Mucosa of stomach (tissue), 1 donor: Measurements from ENCODE around the gene GAS2L3.
"Not testable (repeated sequence)": the region's sequence is repeated elsewhere in the genome, so short reads cannot be mapped to it uniquely, and the experiment has no call there.

ENCODE experiments used
- H3K27me3 ChIP-seq: one replicate; pipeline ENCODE4 v1.7.0; 2013; ENCODE audit warnings: mild to moderate bottlenecking, low read length; ENCODE audit not compliant: control insufficient read depth, insufficient read depth
- H3K36me3 ChIP-seq: one replicate; pipeline ENCODE4 v1.7.0; 2013; ENCODE audit warnings: low read length; ENCODE audit not compliant: control insufficient read depth, insufficient read depth
- H3K4me1 ChIP-seq: one replicate; pipeline ENCODE4 v1.7.0; 2013; ENCODE audit warnings: mild to moderate bottlenecking, low read length; ENCODE audit not compliant: control insufficient read depth, insufficient read depth
- H3K4me3 ChIP-seq: one replicate; pipeline ENCODE4 v1.7.0; 2013; ENCODE audit warnings: low read length
- H3K9ac ChIP-seq: one replicate; pipeline ENCODE4 v1.7.0; 2013; ENCODE audit warnings: mild to moderate bottlenecking, low read length, moderate library complexity
- H3K9me3 ChIP-seq: one replicate; pipeline ENCODE4 v1.7.0; 2013; ENCODE audit warnings: mild to moderate bottlenecking, low read length, moderate library complexity; ENCODE audit not compliant: control insufficient read depth
- donor health status: Pancreatic carcinoma.

GAS2L3 gene

GRCh38 chr12:100579844-100580243 lies 6.4 kb downstream of the GAS2L3 start:
- no peak overlapping the region for H3K4me3 ChIP-seq
- no peak overlapping the region for H3K9ac ChIP-seq
- H3K36me3 ChIP-seq, result no peaks in the 10 kb centered on the region
- no peaks in the 10 kb centered on the region for H3K27me3 ChIP-seq
- no peaks in the 10 kb centered on the region for H3K9me3 ChIP-seq
- H3K4me1 ChIP-seq, result peaks cover 2% of the 10 kb centered on the region

DNA sequence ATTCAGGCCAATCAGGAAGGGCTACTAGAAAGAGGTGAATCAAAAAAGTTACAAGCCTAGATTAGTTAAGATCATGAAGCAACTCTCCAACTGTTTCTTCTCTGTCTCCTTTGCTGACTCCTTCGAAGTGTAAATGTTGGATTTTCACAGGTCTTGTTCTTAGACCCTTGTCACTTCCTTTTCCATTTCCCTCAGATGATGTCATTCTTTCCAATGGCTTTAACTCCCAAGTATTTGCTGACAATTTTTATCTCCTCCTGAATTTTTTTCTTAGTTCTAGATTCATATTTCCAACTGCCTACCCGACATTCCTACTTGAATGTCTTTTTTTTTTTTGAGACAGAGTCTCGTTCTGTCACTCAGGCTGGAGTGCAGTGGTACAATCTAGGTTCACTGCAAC lies 10.8 kb downstream of the GAS2L3 start:
- H3K9me3 ChIP-seq, result no peaks in the 10 kb centered on the region
- H3K4me3 ChIP-seq, result no peak overlapping the region
- no peaks in the 10 kb centered on the region for H3K36me3 ChIP-seq
- no peaks in the 10 kb centered on the region for H3K27me3 ChIP-seq
- no peak overlapping the region for H3K9ac ChIP-seq
- H3K4me1 ChIP-seq, result no peaks in the 10 kb centered on the region

DNA sequence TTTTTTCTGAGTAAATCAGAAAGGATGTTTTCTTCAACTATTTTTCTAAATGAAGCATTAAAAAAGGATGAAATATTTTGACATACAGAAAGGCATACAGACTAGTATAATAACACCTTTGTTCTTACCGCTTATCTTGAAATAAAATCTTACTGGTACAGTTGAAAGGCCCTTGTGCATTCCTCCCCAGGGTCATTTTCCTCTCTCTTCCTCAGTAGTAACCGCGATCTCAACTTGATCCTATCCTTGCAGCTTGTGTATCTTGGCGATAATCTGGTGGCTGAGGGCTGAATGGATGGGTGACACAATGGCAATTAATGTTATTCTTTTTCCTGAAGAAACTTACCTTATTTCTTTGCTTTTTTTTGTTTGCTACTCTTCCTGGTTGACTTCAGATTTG lies 18.5 kb downstream of the GAS2L3 start:
- H3K4me3 ChIP-seq, result no peak overlapping the region
- H3K9me3 ChIP-seq, result no peaks in the 10 kb centered on the region
- H3K4me1 ChIP-seq, result no peaks in the 10 kb centered on the region
- H3K9ac ChIP-seq, result no peak overlapping the region
- H3K36me3 ChIP-seq, result no peaks in the 10 kb centered on the region
- no peaks in the 10 kb centered on the region for H3K27me3 ChIP-seq

DNA sequence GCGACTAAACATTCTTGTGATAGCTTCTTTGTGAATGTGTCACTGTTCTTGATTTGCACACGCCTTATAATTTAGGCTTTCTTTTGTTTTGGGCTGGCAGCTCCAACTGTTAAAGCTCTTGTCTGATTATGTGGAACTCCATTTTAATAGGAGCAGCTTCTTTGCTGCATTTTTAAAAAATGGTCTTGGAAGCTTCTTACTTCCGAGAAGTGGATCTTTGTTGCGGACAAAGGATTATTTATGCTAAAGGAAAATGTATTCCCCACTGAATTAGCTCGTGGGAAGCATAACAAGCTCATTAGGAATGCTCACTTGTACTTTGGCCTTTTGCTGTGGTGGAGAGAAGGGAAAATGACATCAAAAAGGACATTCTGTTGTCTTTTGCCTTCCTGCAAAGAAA lies 20.0 kb downstream of the GAS2L3 start:
- H3K9me3 ChIP-seq, result no peaks in the 10 kb centered on the region
- no peak overlapping the region for H3K9ac ChIP-seq
- H3K27me3 ChIP-seq, result no peaks in the 10 kb centered on the region
- H3K36me3 ChIP-seq, result no peaks in the 10 kb centered on the region
- H3K4me1 ChIP-seq, result no peaks in the 10 kb centered on the region
- no peak overlapping the region for H3K4me3 ChIP-seq

DNA sequence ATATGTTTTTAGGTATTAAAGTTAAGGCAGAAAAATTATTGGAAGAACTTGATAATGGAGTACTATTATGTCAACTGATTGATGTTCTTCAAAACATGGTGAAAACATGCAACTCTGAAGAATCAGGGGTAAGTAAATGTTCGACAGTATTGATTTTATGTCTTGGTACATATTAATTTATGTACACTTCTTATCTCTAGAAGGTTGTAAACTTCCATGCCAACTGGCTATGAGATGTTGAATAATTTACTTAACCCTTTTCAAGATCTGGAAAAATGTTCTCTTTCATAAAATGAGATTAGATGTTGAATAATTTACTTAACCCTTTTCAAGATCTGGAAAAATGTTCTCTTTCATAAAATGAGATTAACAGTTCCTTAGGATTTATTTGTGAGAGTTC lies 28.1 kb downstream of the GAS2L3 start:
- H3K4me3 ChIP-seq, result no peak overlapping the region
- H3K9ac ChIP-seq, result no peak overlapping the region
- no peaks in the 10 kb centered on the region for H3K4me1 ChIP-seq
- no peaks in the 10 kb centered on the region for H3K27me3 ChIP-seq
- H3K36me3 ChIP-seq, result no peaks in the 10 kb centered on the region
- H3K9me3 ChIP-seq, result no peaks in the 10 kb centered on the region

DNA sequence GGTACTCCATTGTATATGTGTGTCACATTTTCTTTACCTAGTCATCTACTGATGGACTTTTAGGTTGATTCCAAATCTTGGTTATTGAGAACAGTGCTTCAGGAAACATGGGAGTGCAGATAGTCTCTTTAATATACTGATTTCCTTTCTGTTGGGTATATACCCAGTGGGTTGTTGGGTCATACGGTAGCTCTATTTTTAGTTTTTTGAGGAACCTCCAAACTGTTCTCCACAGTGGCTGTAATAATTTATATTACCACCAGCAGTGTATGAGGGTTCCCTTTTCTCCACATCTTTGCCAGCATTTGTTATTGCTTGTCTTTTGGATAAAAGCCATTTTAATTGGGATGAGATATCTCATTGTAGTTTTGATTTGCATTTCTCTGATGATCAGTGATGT lies 29.5 kb downstream of the GAS2L3 start:
- H3K36me3 ChIP-seq, H3K4me3 ChIP-seq, H3K4me1 ChIP-seq, H3K27me3 ChIP-seq, H3K9me3 ChIP-seq, H3K9ac ChIP-seq: not testable (repeated sequence)

- no peaks in the 10 kb centered on the region for H3K9me3 ChIP-seq
- no peaks in the 10 kb centered on the region for H3K27me3 ChIP-seq
- H3K4me1 ChIP-seq, result peaks cover 17% of the 10 kb centered on the region
- no peak overlapping the region for H3K9ac ChIP-seq
- H3K36me3 ChIP-seq, result no peaks in the 10 kb centered on the region
- H3K4me3 ChIP-seq, result no peak overlapping the region
Measured at GRCh38 chr12:100608776-100609175, 35.3 kb downstream of the GAS2L3 start.

GRCh38 chr12:100610666-100611430 lies 37.4 kb downstream of the GAS2L3 start:
- H3K4me3 ChIP-seq, result no peak overlapping the region
- no peaks in the 10 kb centered on the region for H3K27me3 ChIP-seq
- no peaks in the 10 kb centered on the region for H3K9me3 ChIP-seq
- peaks cover 17% of the 10 kb centered on the region for H3K4me1 ChIP-seq
- H3K9ac ChIP-seq, result no peak overlapping the region
- H3K36me3 ChIP-seq, result no peaks in the 10 kb centered on the region

GRCh38 chr12:100612606-100613005 lies 39.1 kb downstream of the GAS2L3 start:
- no peaks in the 10 kb centered on the region for H3K9me3 ChIP-seq
- peaks cover 17% of the 10 kb centered on the region for H3K4me1 ChIP-seq
- no peaks in the 10 kb centered on the region for H3K36me3 ChIP-seq
- H3K27me3 ChIP-seq, result no peaks in the 10 kb centered on the region
- H3K9ac ChIP-seq, result no peak overlapping the region
- H3K4me3 ChIP-seq, result no peak overlapping the region

- Histone ChIP-seq H3K4me3 (no peak overlapping the region), H3K9ac (no peak overlapping the region), H3K27me3 (no peaks in the 10 kb centered on the region), H3K4me1 (peaks cover 5% of the 10 kb centered on the region), H3K9me3 (no peaks in the 10 kb centered on the region), H3K36me3 (no peaks in the 10 kb centered on the region)
Measured at GRCh38 chr12:100624571-100624970, 51.1 kb downstream of the GAS2L3 start.

DNA sequence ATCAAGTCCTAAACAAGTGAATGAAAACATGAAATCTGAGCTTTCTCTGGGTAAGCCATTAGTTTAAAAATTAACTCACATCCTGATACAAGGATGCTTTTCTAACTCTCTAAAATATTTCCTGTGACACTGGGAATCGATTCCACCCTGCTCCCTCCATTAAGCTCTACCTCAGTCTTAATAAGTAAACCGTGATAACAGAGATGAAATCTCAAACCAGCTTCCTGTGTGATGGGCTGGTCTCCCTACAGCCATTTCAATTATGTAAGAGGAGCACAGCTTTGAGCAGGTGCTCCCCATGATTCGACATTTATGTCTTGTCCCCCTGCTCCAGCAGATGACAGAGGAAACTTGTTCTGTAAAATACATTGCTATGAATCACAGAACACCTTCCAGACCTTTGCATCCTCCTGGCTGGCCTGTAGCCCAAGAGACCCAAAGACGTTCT lies 59.0 kb downstream of the GAS2L3 start:
- Histone ChIP-seq H3K9me3 (no peaks in the 10 kb centered on the region), H3K36me3 (no peaks in the 10 kb centered on the region), H3K4me3 (no peak overlapping the region), H3K4me1 (peaks cover 15% of the 10 kb centered on the region), H3K9ac (no peak overlapping the region), H3K27me3 (no peaks in the 10 kb centered on the region)

DNA sequence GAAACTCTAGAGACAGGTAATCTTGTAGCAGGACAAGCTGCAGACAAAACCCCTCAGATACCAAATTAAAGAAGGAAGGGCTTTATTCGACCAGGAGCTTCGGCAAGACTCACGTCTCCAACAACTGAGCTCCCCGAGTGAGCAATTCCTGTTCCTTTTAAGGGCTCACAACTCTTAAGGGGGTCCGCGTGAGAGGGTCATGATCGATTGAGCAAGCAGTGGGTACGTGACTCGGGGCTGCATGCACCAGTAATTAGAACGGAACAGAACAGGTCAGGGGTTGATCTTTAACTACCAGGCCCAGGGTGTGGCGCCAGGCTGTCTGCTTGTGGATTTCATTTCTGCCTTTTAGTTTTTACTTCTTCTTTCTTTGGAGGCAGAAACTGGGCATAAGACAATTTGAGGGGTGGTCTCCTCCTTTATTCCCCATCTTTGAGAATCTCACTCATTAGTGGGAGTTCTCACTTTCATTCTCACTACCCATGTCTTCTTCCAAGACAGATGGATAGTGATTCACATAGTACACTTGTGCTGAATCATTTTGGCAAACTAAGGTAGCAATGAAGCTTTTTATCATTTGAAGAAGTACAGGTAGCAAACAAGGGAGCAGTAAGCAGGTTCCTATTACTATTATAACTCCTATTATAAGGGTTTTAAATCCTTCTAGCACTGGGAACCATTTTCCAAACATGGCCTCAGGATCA lies 59.8 kb downstream of the GAS2L3 start:
- H3K9ac ChIP-seq, H3K4me3 ChIP-seq, H3K36me3 ChIP-seq, H3K27me3 ChIP-seq, H3K9me3 ChIP-seq: not testable (repeated sequence)
- peaks cover 15% of the 10 kb centered on the region for H3K4me1 ChIP-seq
